SKM-1 treated with dmso at 0.1 percent for 144 hours (cell line): ENCODE data around the gene C12orf57.

Experiments used
- DNase-seq: peaks from one replicate; lab custom pipeline; 2025; ENCODE audit not compliant: unreplicated experiment; lab: John Stamatoyannopoulos, UW

The C12orf57 gene

GRCh38 chr12:6987956-6988553, 44.2 kb downstream of the C12orf57 start:
- DNase-seq, result no peak
